Measurements from ENCODE around the gene BEST1.

DNA sequence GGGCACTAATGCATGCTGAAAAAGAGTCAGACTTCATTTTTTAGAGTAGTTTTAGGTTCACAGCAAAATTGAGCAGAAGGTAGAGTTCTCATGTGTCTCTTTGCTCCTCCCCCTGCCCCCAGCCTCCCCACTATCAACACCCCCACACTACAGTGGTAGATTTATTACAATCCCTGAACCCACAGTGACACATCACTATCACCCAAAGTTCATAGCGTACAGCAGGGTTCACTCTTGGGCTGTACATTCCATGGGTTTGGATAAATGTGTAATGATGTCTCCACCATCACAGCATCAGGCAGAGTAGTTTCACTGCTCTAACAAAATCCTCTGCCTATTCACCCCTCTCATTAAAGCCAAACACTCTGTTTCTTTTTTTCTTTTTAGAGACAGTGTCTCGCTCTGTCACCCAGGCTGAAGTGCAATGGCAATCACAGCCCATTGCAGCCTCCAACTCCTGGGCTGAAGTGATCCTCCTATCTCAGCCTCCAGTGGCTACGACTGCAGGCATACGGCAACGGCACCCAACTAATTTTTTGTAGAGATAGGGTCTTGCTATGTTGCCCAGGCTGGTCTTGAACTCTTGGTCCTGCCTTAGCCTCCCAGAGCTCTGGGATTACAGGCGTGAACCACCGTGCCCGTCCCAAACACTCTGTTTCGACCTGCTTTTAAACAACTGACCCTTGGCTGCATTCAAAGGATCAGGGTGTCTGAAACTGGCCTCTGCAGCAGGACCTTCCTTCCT, 4.1 kb downstream of the BEST1 start:
- TF ChIP-seq CTCF (IDR thresholded peaks at IDR 0.05; ENCODE audit: low read length), result no peak
- no peak for TF ChIP-seq EZH2phosphoT487 (IDR thresholded peaks at IDR 0.05; ENCODE audit: low read length)
- TF ChIP-seq EZH2 (optimal IDR thresholded peaks at IDR 0.05; ENCODE audit: low read depth, low read length), result no peak
